Gastroesophageal sphincter (tissue), 2 donors: Measurements from ENCODE around the gene UBE2H.

Experiments
- EP300 ChIP-seq: sonication (generic); formaldehyde crosslinking; IDR thresholded peaks from one replicate; pipeline ENCODE4 v1.6.1; 2017; ENCODE audit warnings: antibody characterized with exemption, mild to moderate bottlenecking
- POLR2A ChIP-seq, 2 donors: fragments of 450-650 bp; IDR thresholded peaks; one replicate each; pipeline ENCODE4 v1.6.1; 2017; ENCODE audit warnings: antibody characterized with exemption in 2 of 2, mild to moderate bottlenecking in 2 of 2, moderate library complexity in 1 of 2
- POLR2AphosphoS5 ChIP-seq: sonication (generic); formaldehyde crosslinking; IDR thresholded peaks from one replicate; pipeline ENCODE4 v1.6.1; 2017; ENCODE audit warnings: antibody characterized with exemption

DNA sequence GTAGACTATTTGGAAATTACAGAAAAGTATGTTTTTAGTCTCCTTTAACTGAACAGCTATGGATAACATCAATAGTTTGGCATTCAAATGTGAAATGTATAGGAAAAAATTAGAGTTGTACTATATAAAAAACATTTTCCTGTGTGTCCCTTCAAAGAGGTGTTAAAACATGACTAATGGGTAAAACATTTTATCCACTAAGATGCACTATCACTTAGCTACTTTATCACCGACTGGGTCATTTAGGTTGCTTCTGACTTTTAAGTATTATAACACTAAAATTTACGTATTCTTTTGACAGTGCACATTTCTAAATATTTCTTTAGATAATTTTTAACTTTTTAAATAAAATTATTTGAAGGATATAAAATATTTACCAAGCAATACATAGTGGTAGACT, 77.6 kb downstream of the UBE2H start:
- TF ChIP-seq POLR2A (IDR thresholded peaks at IDR 0.05) (no peak), EP300 (no peak), POLR2AphosphoS5 (no peak)
